K562 (cell line): ENCODE measurements around the gene SF3B1. TPM values are rescaled to one million over a fixed set of nuclear protein-coding genes. Genes with fewer than 3 reads are reported as not detected.

ENCODE experiments used
- CTBP1 ChIP-seq: fragments of 450-650 bp; IDR thresholded peaks from 2 replicates; pipeline ENCODE4 v1.6.1; 2016; ENCODE audit warnings: borderline replicate concordance
- MTF1 ChIP-seq: fragments of 250-450 bp; sonication (Bioruptor Pico); IDR thresholded peaks from 2 replicates; pipeline ENCODE4 v1.9.0; 2021; ENCODE audit warnings: moderate library complexity, mild to moderate bottlenecking, inconsistent platforms, borderline replicate concordance
- NFRKB ChIP-seq: fragments of 450-650 bp; IDR thresholded peaks from 2 replicates; pipeline ENCODE4 v1.6.1; 2016; ENCODE audit warnings: low read depth
- TEAD4 ChIP-seq, 2 experiments: sonication (generic) in 1 of 2; formaldehyde crosslinking in 1 of 2; IDR thresholded peaks; 2 replicates each; pipeline versions ENCODE4 v1.6.1 to v1.8.0; 2012 to 2022; ENCODE audit warnings: borderline replicate concordance in 1 of 2, inconsistent platforms in 1 of 2, low read length in 1 of 2, mild to moderate bottlenecking in 1 of 2, missing genetic modification reagents in 1 of 2
- YY1 ChIP-seq, 3 experiments: IDR thresholded peaks; 2 replicates each; pipeline ENCODE4 v1.6.1; 2011; ENCODE audit warnings: low read length in 2 of 3, mild to moderate bottlenecking in 2 of 3, moderate library complexity in 2 of 3, borderline replicate concordance in 1 of 3, control low read depth in 1 of 3, low read depth in 1 of 3; ENCODE audit not compliant: insufficient read depth in 3 of 3, insufficient replicate concordance in 2 of 3, control insufficient read depth in 1 of 3, insufficient read length in 1 of 3; ENCODE audit errors: extremely low read depth in 1 of 3
- ZEB2 ChIP-seq: fragments of 450-650 bp; IDR thresholded peaks from 2 replicates; pipeline ENCODE4 v1.6.1; 2016
- polyA plus RNA-seq, 8 experiments: library from polyadenylated mRNA; depleted of rRNA in 4 of 8; stranded (reverse) in 5 of 8; unstranded in 3 of 8; fragments of >200 nt; fragmentation: Nextera tagmentation in 2 of 8; fragmentation: Illumina TruSeq in 1 of 8; extraction: Ambion mirVana in 2 of 8; extraction: Trizol in 1 of 8; gene quantifications; 2 replicates each; pipeline versions ENCODE4 v1.2.1 to v1.2.3, GENCODE V29; 2011 to 2014; ENCODE audit warnings: inconsistent platforms in 1 of 8, missing spikeins in 1 of 8
- total RNA-seq, 7 experiments: library from RNA; depleted of rRNA in 6 of 7; stranded (reverse); fragments of >200 nt in 6 of 7; fragmentation: Illumina TruSeq in 2 of 7; extraction: Trizol in 2 of 7; gene quantifications; 2 replicates each; pipeline versions ENCODE4 v1.2.1 to v1.2.3, GENCODE V29; 2011 to 2021; ENCODE audit warnings: low replicate concordance in 1 of 7
- TF ChIP-seq, protein P1 (sequence below), 2 experiments: fragments of 450-650 bp; IDR thresholded peaks; 2 replicates each; pipeline ENCODE4 v1.6.1; 2016
- TF ChIP-seq, protein P2 (sequence below): fragments of 450-650 bp; IDR thresholded peaks from 2 replicates; pipeline ENCODE4 v1.6.1; 2017; ENCODE audit warnings: antibody characterized with exemption, mild to moderate bottlenecking

Gene SF3B1
- total and polyA plus RNA-seq, 9 of the 15 experiments (the other 6 are each of a cell fraction or from before 2014, with no cell fraction given): 96.2 to 377 (median 177) TPM

DNA sequence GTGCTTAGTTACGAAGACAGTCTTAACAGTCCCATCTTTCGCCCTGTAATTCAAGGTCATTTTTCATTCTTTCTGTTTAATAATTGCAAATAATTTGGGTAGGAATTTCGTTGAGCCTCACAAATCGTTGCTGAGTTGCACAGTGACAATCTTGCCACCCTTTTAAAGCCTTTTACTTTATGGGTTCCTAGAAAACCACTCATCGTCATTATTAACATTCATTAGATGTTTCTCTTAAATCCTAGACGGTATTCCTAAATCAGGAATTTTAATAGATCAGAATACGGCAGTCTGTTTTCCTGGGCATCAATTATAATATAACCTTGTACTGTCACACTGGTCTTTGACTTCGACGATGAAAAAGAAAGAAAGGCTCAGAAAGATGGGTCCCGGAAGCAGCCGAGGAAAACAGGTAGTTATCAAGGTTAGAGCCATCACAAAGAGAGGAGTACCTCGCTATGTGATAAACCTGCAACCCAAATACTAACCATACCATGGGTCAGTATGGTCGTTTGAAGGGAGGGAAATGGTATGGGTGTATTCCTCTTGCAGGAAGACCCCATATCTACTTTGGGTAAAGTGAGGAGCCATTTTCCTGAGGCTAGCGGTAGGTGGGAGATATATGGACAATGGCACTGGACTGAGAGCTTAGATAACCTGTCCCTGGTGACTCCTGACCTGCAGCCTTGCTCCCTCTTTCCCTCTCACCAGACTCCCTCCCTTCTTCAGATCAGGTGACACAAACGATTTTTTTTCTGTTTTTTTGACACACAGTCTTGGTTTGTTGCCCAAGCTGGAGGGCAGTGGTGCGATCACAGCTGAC is 981 bp upstream of the SF3B1 start (continued):
- no peak for TF ChIP-seq TEAD4 (IDR thresholded peaks at IDR 0.05; ENCODE audit: low read length)
- TF ChIP-seq TEAD4 (CRISPR knock-in tag; IDR thresholded peaks at IDR 0.05; ENCODE audit: borderline replicate concordance): no peak
- peak in 1 of 3 experiments; percentile 35 for TF ChIP-seq YY1 (IDR thresholded peaks at IDR 0.05; ENCODE audit: borderline replicate concordance in 1 of 3, control insufficient read depth in 1 of 3, extremely low read depth in 1 of 3, insufficient read depth in 3 of 3, insufficient read length in 1 of 3, insufficient replicate concordance in 2 of 3, low read depth in 1 of 3, low read length in 2 of 3)
- peak; percentile 39; the same call in 1 of the 2 replicates for TF ChIP-seq NFRKB
- no peak for TF ChIP-seq MTF1
- TF ChIP-seq, protein P1, sequence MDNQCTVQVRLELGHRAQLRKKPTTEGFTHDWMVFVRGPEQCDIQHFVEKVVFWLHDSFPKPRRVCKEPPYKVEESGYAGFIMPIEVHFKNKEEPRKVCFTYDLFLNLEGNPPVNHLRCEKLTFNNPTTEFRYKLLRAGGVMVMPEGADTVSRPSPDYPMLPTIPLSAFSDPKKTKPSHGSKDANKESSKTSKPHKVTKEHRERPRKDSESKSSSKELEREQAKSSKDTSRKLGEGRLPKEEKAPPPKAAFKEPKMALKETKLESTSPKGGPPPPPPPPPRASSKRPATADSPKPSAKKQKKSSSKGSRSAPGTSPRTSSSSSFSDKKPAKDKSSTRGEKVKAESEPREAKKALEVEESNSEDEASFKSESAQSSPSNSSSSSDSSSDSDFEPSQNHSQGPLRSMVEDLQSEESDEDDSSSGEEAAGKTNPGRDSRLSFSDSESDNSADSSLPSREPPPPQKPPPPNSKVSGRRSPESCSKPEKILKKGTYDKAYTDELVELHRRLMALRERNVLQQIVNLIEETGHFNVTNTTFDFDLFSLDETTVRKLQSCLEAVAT (IDR thresholded peaks at IDR 0.05): peak in 1 of 2 experiments; percentile 22; a peak in 1 of 4 replicates
- peak; percentile 20; the same call in 1 of the 2 replicates for TF ChIP-seq CTBP1
- TF ChIP-seq, protein P2, sequence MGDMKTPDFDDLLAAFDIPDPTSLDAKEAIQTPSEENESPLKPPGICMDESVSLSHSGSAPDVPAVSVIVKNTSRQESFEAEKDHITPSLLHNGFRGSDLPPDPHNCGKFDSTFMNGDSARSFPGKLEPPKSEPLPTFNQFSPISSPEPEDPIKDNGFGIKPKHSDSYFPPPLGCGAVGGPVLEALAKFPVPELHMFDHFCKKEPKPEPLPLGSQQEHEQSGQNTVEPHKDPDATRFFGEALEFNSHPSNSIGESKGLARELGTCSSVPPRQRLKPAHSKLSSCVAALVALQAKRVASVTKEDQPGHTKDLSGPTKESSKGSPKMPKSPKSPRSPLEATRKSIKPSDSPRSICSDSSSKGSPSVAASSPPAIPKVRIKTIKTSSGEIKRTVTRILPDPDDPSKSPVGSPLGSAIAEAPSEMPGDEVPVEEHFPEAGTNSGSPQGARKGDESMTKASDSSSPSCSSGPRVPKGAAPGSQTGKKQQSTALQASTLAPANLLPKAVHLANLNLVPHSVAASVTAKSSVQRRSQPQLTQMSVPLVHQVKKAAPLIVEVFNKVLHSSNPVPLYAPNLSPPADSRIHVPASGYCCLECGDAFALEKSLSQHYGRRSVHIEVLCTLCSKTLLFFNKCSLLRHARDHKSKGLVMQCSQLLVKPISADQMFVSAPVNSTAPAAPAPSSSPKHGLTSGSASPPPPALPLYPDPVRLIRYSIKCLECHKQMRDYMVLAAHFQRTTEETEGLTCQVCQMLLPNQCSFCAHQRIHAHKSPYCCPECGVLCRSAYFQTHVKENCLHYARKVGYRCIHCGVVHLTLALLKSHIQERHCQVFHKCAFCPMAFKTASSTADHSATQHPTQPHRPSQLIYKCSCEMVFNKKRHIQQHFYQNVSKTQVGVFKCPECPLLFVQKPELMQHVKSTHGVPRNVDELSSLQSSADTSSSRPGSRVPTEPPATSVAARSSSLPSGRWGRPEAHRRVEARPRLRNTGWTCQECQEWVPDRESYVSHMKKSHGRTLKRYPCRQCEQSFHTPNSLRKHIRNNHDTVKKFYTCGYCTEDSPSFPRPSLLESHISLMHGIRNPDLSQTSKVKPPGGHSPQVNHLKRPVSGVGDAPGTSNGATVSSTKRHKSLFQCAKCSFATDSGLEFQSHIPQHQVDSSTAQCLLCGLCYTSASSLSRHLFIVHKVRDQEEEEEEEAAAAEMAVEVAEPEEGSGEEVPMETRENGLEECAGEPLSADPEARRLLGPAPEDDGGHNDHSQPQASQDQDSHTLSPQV: peak; percentile 43; the same call in 1 of the 2 replicates
- TF ChIP-seq ZEB2: 0 out of 2 replicates have a peak, but pooled peaks have one; percentile 20
